NCI-H82 treated with DMSO at 0.1 percent for 48 hours (cell line): ENCODE data around the gene MRPL12.
A peak's percentile ranks its signal among the peaks of the same experiment; 100 is the strongest.

ENCODE experiments used
- DNase-seq: peaks from one replicate; lab custom pipeline; 2025; ENCODE audit not compliant: unreplicated experiment; lab: John Stamatoyannopoulos, UW

MRPL12 gene

GRCh38 chr17:81682565-81683207, 20.5 kb upstream of the MRPL12 start:
- no peak for DNase-seq

- no peak for DNase-seq
Measured at GRCh38 chr17:81683208-81683583, 20.0 kb upstream of the MRPL12 start.

GRCh38 chr17:81683584-81684441, 19.4 kb upstream of the MRPL12 start, which contains the start of the genes ARL16 and HGS:
Gene ARL16 (minus strand): TSS chr17:81683797. CDS start chr17:81683753, 44 bp downstream.
Gene HGS (plus strand): TSS chr17:81684011. CDS start chr17:81684067, 56 bp downstream.
- DNase-seq: peak; percentile 96

GRCh38 chr17:81684442-81684911, 18.7 kb upstream of the MRPL12 start:
- DNase-seq: no peak

- no peak for DNase-seq
Measured at GRCh38 chr17:81685108-81685507, 18.1 kb upstream of the MRPL12 start.

GRCh38 chr17:81686614-81687013, 16.6 kb upstream of the MRPL12 start:
- DNase-seq: no peak

GRCh38 chr17:81687770-81688541, 15.2 kb upstream of the MRPL12 start:
- no peak for DNase-seq

GRCh38 chr17:81688616-81689015, 14.6 kb upstream of the MRPL12 start:
- no peak for DNase-seq

- DNase-seq: no peak
Measured at GRCh38 chr17:81690066-81690465, 13.1 kb upstream of the MRPL12 start.

- no peak for DNase-seq
Measured at GRCh38 chr17:81690549-81690948, 12.6 kb upstream of the MRPL12 start.

GRCh38 chr17:81691196-81691595, 12.0 kb upstream of the MRPL12 start:
- no peak for DNase-seq

GRCh38 chr17:81691608-81692007, 11.6 kb upstream of the MRPL12 start:
- no peak for DNase-seq

- DNase-seq: no peak
Measured at GRCh38 chr17:81693509-81694210, 9.5 kb upstream of the MRPL12 start.

- no peak for DNase-seq
Measured at GRCh38 chr17:81694810-81695209, 8.4 kb upstream of the MRPL12 start.

GRCh38 chr17:81695211-81695610, 8.0 kb upstream of the MRPL12 start:
- DNase-seq: no peak

GRCh38 chr17:81695801-81696200, 7.4 kb upstream of the MRPL12 start:
- no peak for DNase-seq

- DNase-seq: no peak
Measured at GRCh38 chr17:81696218-81696941, 6.8 kb upstream of the MRPL12 start.

GRCh38 chr17:81697261-81698044, 5.7 kb upstream of the MRPL12 start:
- DNase-seq: no peak
